Mononuclear cell (primary cell): Measurements from ENCODE around the gene ARHGAP45. TPM values are rescaled to one million over a fixed set of nuclear protein-coding genes. Genes with fewer than 3 reads are reported as not detected.
A peak's percentile ranks its signal among the peaks of the same experiment; 100 is the strongest.
"Not testable (repeated sequence)": the region's sequence is repeated elsewhere in the genome, so short reads cannot be mapped to it uniquely, and the experiment has no call there.

Experiments
- H3K27me3 ChIP-seq: 2 replicates; pipeline ENCODE4 v1.6.0; 2011; ENCODE audit warnings: low read length, control low read depth; ENCODE audit not compliant: insufficient read depth
- H3K4me1 ChIP-seq: 2 replicates; pipeline ENCODE4 v1.5.1; 2011; ENCODE audit warnings: mild to moderate bottlenecking, low read length, control low read depth; ENCODE audit not compliant: insufficient read depth
- H3K4me3 ChIP-seq: 2 replicates; pipeline ENCODE4 v1.5.1; 2011; ENCODE audit warnings: mild to moderate bottlenecking, low read length, moderate library complexity
- H3K9me3 ChIP-seq: 2 replicates; pipeline ENCODE4 v1.5.1; 2011; ENCODE audit warnings: low read depth, mild to moderate bottlenecking, control low read depth, low read length
- total RNA-seq: library from RNA; depleted of rRNA; stranded (reverse); fragments of >200 nt; gene quantifications from one replicate; pipeline ENCODE4 v1.2.3, GENCODE V29; 2012

Gene ARHGAP45
- 261 TPM for total RNA-seq

GRCh38 chr19:1066748-1067340 is at the start of gene ARHGAP45:
Gene ARHGAP45, plus strand, starts transcription at chr19:1067167. Its CDS starts 239 bp downstream, at chr19:1067406.
- no peaks in the 10 kb centered on the region for H3K27me3 ChIP-seq
- peak within 1 kb of the TSS; percentile 98 for H3K4me3 ChIP-seq
- H3K9me3 ChIP-seq, result no peaks in the 10 kb centered on the region
- H3K4me1 ChIP-seq, result peaks cover 70% of the 10 kb centered on the region

GRCh38 chr19:1017906-1018305 is 49.1 kb upstream of the ARHGAP45 start:
- H3K27me3 ChIP-seq, result no peaks in the 10 kb centered on the region
- no peaks in the 10 kb centered on the region for H3K9me3 ChIP-seq
- H3K4me3 ChIP-seq, result no peak overlapping the region
- H3K4me1 ChIP-seq, result peaks cover 54% of the 10 kb centered on the region

GRCh38 chr19:1018393-1018792 is 48.6 kb upstream of the ARHGAP45 start:
- Histone ChIP-seq H3K4me3 (no peak overlapping the region), H3K4me1 (peaks cover 54% of the 10 kb centered on the region), H3K9me3 (no peaks in the 10 kb centered on the region), H3K27me3 (no peaks in the 10 kb centered on the region)

GRCh38 chr19:1018932-1019615 is 47.9 kb upstream of the ARHGAP45 start:
- no peak overlapping the region for H3K4me3 ChIP-seq
- no peaks in the 10 kb centered on the region for H3K9me3 ChIP-seq
- no peaks in the 10 kb centered on the region for H3K27me3 ChIP-seq
- peaks cover 54% of the 10 kb centered on the region for H3K4me1 ChIP-seq

GRCh38 chr19:1019616-1019961 is 47.4 kb upstream of the ARHGAP45 start:
- Histone ChIP-seq H3K4me3 (peak overlapping the region; percentile 82), H3K27me3 (no peaks in the 10 kb centered on the region), H3K9me3 (no peaks in the 10 kb centered on the region), H3K4me1 (peaks cover 54% of the 10 kb centered on the region)

GRCh38 chr19:1019980-1020867 is 46.7 kb upstream of the ARHGAP45 start:
- Histone ChIP-seq H3K27me3 (no peaks in the 10 kb centered on the region), H3K9me3 (no peaks in the 10 kb centered on the region), H3K4me3 (peak overlapping the region; percentile 82), H3K4me1 (peaks cover 54% of the 10 kb centered on the region)

GRCh38 chr19:1020868-1021425 is 46.0 kb upstream of the ARHGAP45 start, which contains the start of gene TMEM259:
Gene TMEM259, minus strand, starts transcription at chr19:1021123. Its CDS starts 127 bp downstream, at chr19:1020996.
- peak within 1 kb of the TSS; percentile 82 for H3K4me3 ChIP-seq
- peaks cover 60% of the 10 kb centered on the region for H3K4me1 ChIP-seq
- H3K9me3 ChIP-seq, result no peaks in the 10 kb centered on the region
- no peaks in the 10 kb centered on the region for H3K27me3 ChIP-seq

GRCh38 chr19:1023883-1024188 is 43.1 kb upstream of the ARHGAP45 start:
- not testable (repeated sequence) for H3K27me3 ChIP-seq, H3K4me3 ChIP-seq, H3K9me3 ChIP-seq
- H3K4me1 ChIP-seq, result peaks cover 35% of the 10 kb centered on the region

- H3K4me1 ChIP-seq, result peaks cover 31% of the 10 kb centered on the region
- H3K4me3 ChIP-seq, H3K27me3 ChIP-seq, H3K9me3 ChIP-seq: not testable (repeated sequence)
Observed at GRCh38 chr19:1025080-1025479, 41.9 kb upstream of the ARHGAP45 start.

- Histone ChIP-seq H3K27me3 (no peaks in the 10 kb centered on the region), H3K9me3 (no peaks in the 10 kb centered on the region), H3K4me3 (peak within 1 kb of the TSS; percentile 98), H3K4me1 (peaks cover 36% of the 10 kb centered on the region)
Observed at GRCh38 chr19:1025960-1026782, 40.8 kb upstream of the ARHGAP45 start, which contains the start of gene CNN2. Gene CNN2, plus strand, starts transcription at chr19:1026608. Its CDS starts 54 bp downstream, at chr19:1026662.

- no peaks in the 10 kb centered on the region for H3K27me3 ChIP-seq
- H3K4me3 ChIP-seq, result peak overlapping the region; percentile 98
- no peaks in the 10 kb centered on the region for H3K9me3 ChIP-seq
- peaks cover 37% of the 10 kb centered on the region for H3K4me1 ChIP-seq
Observed at GRCh38 chr19:1026783-1027649, 40.0 kb upstream of the ARHGAP45 start.

- Histone ChIP-seq H3K4me1 (peaks cover 36% of the 10 kb centered on the region), H3K4me3 (peak overlapping the region; percentile 98), H3K9me3 (no peaks in the 10 kb centered on the region), H3K27me3 (no peaks in the 10 kb centered on the region)
Observed at GRCh38 chr19:1027650-1028061, 39.3 kb upstream of the ARHGAP45 start.

- H3K27me3 ChIP-seq, result no peaks in the 10 kb centered on the region
- peaks cover 36% of the 10 kb centered on the region for H3K4me1 ChIP-seq
- no peaks in the 10 kb centered on the region for H3K9me3 ChIP-seq
- peak overlapping the region; percentile 98 for H3K4me3 ChIP-seq
Observed at GRCh38 chr19:1028062-1028926, 38.7 kb upstream of the ARHGAP45 start.
